ENCODE results near the gene MED25.

MED25 gene

DNA sequence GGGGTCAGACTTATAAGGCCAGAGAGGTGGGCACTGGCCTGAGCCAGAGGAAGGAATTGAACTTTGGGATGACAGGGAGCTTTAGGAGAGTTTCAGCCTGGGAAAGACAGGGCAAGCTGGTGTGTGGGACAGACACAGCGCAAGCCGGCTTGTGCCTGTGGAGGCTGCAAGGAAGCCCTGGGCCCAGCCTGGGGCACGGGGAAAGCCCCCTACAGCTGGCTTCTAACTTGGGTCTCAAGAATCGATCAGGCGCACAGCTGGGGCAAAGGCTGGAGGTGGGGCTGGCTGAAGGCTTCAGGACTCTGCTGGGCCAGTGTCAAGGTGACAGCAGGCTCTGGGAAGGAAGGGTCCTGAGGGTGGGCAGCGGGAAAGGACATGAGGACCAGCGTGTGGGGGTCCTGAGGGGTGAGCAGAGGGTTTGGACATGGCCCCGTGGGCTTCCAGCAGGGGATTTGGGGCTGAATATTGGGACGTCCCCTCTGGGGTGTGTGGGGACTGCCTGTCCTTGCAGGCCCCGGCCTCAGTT, 35.8 kb downstream of the MED25 start:
- TF ChIP-seq CTCF (IDR thresholded peaks at IDR 0.05; ENCODE audit: insufficient read depth, low read length, poor library complexity, severe bottlenecking): no peak
- H3F3A ChIP-seq (ENCODE audit: insufficient read depth): peaks cover 15% of the 10 kb centered on the region
- no peak overlapping the region for H2AFZ ChIP-seq (ENCODE audit: low read depth, low read length, severe bottlenecking)
- H3K9me2 ChIP-seq (replicated peaks; ENCODE audit: insufficient read depth, low read length): no peaks in the 10 kb centered on the region
- H3K79me2 ChIP-seq (ENCODE audit: insufficient read depth, low read length): peaks cover 7% of the 10 kb centered on the region; the same call in 1 of the 2 replicates
- H3K4me2 ChIP-seq (ENCODE audit: low read depth, low read length, poor library complexity, severe bottlenecking): no peak overlapping the region
- H3K9ac ChIP-seq (ENCODE audit: low read length): no peak overlapping the region
- no peak overlapping the region for H3K4me3 ChIP-seq (ENCODE audit: insufficient read depth, low read length, poor library complexity, severe bottlenecking)
- no peaks in the 10 kb centered on the region for H3K27me3 ChIP-seq (ENCODE audit: low read length)
- H3K27ac ChIP-seq (ENCODE audit: low read depth, low read length): no peak overlapping the region
- no peaks in the 10 kb centered on the region for H3K36me3 ChIP-seq (ENCODE audit: low read length)
- 0 out of 2 replicates have a peak, but pooled peaks cover 3% of the 10 kb centered on the region for H4K20me1 ChIP-seq (ENCODE audit: low read depth, low read length)
- H3K9me3 ChIP-seq (ENCODE audit: insufficient read depth, low read length): no peaks in the 10 kb centered on the region

DNA sequence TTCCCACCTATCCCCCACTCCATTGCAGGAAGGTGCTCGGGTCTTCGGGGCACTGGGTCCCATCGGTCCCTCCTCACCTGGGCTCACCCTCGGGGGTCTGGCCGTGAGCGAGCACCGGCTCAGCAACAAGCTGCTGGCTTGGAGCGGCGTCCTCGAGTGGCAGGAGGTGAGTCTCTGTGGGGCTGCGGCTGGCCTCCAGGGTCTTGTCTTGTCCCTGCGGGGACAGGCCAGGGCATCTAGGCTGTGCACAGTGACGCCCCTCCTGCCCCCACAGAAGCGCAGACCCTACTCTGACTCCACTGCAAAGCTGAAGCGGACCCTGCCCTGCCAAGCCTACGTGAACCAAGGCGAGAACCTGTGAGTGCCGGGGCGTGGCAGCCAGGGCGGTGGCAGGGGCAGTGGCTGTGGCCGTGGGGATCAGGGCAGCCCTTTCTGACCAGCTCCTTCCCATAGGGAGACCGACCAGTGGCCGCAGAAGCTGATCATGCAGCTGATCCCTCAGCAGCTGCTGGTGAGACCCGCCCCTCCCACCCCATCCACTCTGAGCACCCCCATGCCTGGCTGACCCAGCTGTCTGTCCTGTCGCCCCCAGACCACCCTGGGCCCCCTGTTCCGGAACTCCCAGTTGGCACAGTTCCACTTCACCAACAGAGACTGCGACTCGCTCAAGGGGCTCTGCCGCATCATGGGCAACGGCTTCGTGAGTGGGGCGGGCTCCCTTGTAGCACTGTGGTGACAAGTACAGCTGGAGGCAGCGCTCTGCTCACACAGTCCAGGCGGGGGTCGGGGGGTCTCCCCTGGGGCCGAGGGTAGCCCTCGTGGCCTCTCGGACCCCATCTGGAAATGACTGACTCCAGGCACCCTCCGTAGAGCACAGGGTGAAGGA, 36.5 kb downstream of the MED25 start:
- Histone ChIP-seq H3K9me2 (replicated peaks; ENCODE audit: insufficient read depth, low read length) (no peaks in the 10 kb centered on the region), H3K27ac (ENCODE audit: low read depth, low read length) (no peak overlapping the region), H3F3A (ENCODE audit: insufficient read depth) (peaks cover 15% of the 10 kb centered on the region), H3K36me3 (ENCODE audit: low read length) (no peaks in the 10 kb centered on the region), H3K79me2 (ENCODE audit: insufficient read depth, low read length) (peaks cover 7% of the 10 kb centered on the region; the same call in 1 of the 2 replicates), H2AFZ (ENCODE audit: low read depth, low read length, severe bottlenecking) (no peak overlapping the region), H3K9ac (ENCODE audit: low read length) (no peak overlapping the region), H3K9me3 (ENCODE audit: insufficient read depth, low read length) (no peaks in the 10 kb centered on the region), H3K27me3 (ENCODE audit: low read length) (no peaks in the 10 kb centered on the region), H3K4me3 (ENCODE audit: insufficient read depth, low read length, poor library complexity, severe bottlenecking) (no peak overlapping the region), H3K4me2 (ENCODE audit: low read depth, low read length, poor library complexity, severe bottlenecking) (no peak overlapping the region), H4K20me1 (ENCODE audit: low read depth, low read length) (0 out of 2 replicates have a peak, but pooled peaks cover 3% of the 10 kb centered on the region)
- TF ChIP-seq EZH2phosphoT487 (conservative IDR thresholded peaks at IDR 0.05; ENCODE audit: low read length) (no peak), CTCF (IDR thresholded peaks at IDR 0.05; ENCODE audit: insufficient read depth, low read length, poor library complexity, severe bottlenecking) (no peak)

DNA sequence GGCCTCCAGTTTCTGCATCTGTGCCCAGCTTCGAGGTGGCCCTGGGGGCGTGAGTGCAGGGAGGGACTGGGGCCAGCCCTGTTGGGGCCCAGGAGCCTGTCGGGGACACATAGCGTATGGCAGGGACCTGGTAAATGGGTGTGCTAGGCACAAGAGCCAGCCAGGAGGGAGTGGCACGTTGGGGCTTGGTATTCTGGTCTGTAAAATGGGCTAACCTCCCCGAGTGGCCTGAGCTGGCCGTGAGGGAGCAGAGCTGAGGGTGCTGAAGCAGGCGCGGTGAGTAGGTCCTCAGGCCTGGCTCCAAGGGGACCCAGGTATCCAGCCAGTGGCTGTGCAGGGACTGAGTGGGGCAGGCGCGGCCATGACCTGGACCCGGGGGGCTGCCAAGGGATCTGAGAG, 37.2 kb downstream of the MED25 start:
- Histone ChIP-seq H3K36me3 (ENCODE audit: low read length) (no peaks in the 10 kb centered on the region), H3K4me2 (ENCODE audit: low read depth, low read length, poor library complexity, severe bottlenecking) (no peak overlapping the region), H2AFZ (ENCODE audit: low read depth, low read length, severe bottlenecking) (no peak overlapping the region), H3K9ac (ENCODE audit: low read length) (no peak overlapping the region), H3F3A (ENCODE audit: insufficient read depth) (peaks cover 12% of the 10 kb centered on the region), H4K20me1 (ENCODE audit: low read depth, low read length) (0 out of 2 replicates have a peak, but pooled peaks cover 3% of the 10 kb centered on the region), H3K9me2 (replicated peaks; ENCODE audit: insufficient read depth, low read length) (no peaks in the 10 kb centered on the region), H3K79me2 (ENCODE audit: insufficient read depth, low read length) (peaks cover 7% of the 10 kb centered on the region; the same call in 1 of the 2 replicates), H3K27me3 (ENCODE audit: low read length) (no peaks in the 10 kb centered on the region), H3K27ac (ENCODE audit: low read depth, low read length) (no peak overlapping the region), H3K9me3 (ENCODE audit: insufficient read depth, low read length) (no peaks in the 10 kb centered on the region), H3K4me3 (ENCODE audit: insufficient read depth, low read length, poor library complexity, severe bottlenecking) (no peak overlapping the region)
- TF ChIP-seq CTCF (IDR thresholded peaks at IDR 0.05; ENCODE audit: insufficient read depth, low read length, poor library complexity, severe bottlenecking) (no peak), EZH2phosphoT487 (conservative IDR thresholded peaks at IDR 0.05; ENCODE audit: low read length) (no peak)
